HG02571 (cell line): ENCODE results near the gene NLGN3.

Source experiments
- ATAC-seq: cut with Tn5 transposase; IDR thresholded peaks from one replicate; pipeline ENCODE4 v1.9.1; 2021; ENCODE audit warnings: mild to moderate bottlenecking, moderate library complexity; ENCODE audit not compliant: unreplicated experiment

Gene NLGN3

DNA sequence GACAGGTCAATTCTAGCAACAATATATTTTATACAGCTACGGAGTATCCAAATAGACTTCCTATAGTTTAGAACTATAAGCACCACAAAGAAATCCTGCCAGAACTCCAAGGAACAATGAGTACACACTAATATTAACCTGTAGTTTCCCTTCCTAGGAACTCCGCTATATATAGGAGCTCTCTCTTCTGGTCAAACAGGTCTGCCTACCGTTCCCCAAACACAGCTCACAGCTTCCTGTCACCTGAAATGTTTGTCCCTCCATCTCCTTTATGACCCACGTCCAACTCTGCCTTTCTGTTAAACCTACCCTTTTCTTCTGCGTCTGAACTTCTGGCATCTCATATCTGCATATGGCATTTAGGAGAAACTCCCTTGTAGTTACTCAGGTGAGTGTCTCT, 67.9 kb downstream of the NLGN3 start:
- no peak for ATAC-seq

DNA sequence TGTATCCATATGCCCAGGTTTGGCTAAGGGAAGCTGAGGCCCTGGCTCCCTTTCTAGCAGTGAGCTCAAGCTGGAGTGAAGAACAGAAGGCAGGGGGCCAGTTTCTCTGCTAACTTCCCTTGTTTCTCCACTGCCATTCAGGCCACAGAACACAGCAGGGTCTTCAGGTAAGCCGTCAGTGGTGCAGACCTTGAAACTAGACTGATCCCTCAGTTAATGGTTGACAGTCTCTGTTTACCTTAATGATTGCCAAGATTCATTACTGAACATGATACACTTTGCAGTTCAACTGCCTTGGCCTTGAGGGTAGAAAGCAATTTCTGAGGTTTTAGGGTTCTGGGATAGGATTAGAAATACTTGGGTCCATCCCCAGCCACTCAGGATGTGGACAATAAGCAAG, 69.5 kb downstream of the NLGN3 start:
- no peak for ATAC-seq

DNA sequence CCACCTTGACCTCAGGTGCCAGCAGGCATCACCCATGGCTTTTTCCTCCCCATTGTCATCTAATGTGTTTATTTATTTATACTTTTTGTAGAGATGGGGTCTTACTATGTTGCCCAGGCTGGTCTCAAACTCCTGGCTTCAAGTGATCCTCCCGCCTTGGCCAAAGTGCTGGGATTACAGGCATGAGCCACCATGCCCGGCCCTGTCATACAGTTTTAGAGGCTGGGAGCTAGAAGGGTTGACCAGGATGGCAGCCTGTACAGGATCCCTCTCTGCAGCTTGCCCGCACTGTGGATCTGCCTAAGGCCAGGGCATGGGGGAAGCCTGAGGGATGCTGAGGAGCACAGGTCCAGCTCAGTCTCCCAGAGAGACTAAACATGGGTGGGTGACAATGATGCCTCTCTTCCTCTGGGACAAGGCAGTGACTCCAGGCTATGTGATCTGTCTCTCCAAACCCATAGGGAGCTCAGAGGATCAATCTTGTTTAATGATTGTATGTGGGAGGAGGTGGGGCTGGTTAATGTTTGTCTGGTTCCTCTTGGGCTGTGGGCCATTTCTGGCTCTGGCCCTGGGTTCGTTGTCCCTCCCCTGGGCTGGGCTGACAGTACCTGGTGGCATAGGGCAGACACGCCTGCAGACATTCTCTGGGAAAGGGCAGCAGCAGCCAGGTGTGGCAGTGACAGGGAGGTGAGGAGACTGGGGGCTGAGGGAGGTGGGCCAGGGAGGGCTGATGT, 70.1 kb downstream of the NLGN3 start:
- ATAC-seq = no peak

DNA sequence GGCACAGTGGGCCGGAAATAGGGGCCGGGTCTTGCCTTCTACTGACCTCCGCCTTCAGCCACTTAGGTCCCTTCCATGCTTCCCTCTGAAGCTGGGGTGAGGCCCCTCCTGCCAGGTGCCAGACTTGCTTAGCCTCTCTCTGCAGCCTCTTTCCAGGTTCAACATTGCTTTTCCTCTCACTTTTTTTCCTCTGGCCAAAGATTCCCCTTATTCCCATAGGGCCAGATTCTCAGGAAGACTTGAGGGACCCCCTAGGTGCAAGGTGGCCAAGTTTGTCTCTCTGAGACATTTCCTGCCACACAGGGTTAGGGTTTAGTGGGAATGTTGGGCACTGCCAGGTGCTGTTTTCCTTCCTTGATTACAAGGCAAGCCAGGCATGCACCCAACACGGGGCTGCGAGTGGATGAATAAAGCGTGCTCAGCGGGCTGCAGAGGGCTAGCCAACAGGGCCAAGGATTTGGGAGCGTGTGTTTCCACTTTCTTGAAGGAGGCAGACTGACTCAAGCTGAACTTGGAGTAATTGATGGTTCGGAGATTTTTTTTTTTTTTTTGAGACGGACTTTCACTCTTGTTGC, 70.8 kb downstream of the NLGN3 start:
- ATAC-seq = no peak

DNA sequence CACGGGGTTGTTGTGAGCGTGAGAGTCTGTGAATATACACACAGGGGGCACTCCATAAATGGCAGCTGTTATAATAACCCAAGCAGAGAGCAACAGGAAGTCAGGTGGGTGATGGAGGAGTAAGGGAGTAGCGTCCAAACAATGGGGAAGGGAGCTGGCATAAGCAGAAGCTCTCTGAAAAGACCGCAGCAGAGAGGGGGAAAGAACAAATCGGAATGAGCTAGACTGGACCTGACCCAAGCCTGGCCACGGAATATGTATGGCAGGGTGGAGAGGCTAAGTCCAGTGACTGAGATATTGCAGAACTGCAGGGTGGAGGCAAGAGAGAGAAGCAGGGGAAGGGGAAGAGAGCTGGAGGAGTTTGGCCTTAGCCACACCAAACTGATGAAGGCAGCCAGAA, 71.8 kb downstream of the NLGN3 start:
- ATAC-seq = no peak

DNA sequence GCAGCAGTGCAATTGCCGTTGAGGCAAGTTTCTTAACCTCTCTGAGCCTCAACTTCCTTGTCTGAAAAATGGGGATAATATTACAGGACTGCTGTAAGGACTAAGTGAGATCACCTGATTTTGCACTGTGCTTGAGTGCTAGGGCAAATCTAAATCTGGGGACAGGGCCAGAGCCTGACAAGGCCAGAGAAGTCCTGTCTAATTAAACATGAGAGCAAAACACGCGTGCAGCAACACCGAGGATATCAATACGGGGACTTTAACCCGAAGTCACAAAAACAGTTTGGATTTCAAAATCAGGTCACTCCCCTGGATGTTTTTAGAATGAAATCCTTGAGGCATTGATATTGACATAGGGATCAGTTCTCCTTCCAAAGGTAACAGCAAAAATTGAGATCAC, 72.7 kb downstream of the NLGN3 start:
- no peak for ATAC-seq
